Activated CD4-positive, alpha-beta T cell treated with anti-CD3 and anti-CD28 coated beads for 24 hours (primary cell): ENCODE results near the gene TSKS.

Experiments
- DNase-seq, 2 donors: peaks; one replicate each; pipeline ENCODE4 v3.0.0-alpha.2; 2020; ENCODE audit warnings: low read depth in 2 of 2

Gene TSKS, protein sequence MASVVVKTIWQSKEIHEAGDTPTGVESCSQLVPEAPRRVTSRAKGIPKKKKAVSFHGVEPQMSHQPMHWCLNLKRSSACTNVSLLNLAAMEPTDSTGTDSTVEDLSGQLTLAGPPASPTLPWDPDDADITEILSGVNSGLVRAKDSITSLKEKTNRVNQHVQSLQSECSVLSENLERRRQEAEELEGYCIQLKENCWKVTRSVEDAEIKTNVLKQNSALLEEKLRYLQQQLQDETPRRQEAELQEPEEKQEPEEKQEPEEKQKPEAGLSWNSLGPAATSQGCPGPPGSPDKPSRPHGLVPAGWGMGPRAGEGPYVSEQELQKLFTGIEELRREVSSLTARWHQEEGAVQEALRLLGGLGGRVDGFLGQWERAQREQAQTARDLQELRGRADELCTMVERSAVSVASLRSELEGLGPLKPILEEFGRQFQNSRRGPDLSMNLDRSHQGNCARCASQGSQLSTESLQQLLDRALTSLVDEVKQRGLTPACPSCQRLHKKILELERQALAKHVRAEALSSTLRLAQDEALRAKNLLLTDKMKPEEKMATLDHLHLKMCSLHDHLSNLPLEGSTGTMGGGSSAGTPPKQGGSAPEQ

DNA sequence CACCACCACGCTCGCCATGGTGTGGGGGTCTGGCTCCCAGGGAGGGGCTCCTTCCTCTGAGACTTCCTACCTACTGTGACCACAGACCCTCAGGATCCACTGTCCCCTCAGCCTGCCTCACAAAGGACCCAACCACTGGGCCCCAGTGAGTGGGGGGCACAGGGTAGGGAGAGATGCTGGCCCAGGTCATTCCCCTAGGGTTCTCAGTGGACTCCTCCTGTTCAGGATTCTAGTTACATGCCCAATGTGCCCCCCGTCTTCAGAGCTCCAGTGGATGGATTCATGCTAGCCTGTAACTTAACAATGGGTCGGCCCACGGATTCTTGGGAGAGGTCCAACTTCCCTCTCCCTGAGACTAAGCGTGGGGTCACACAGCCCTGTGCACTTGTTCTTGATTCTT lies at the start of gene TSKS:
Gene TSKS, minus strand, starts transcription at position 77 of the 400 bp plus-strand sequence. Its CDS starts 59 bp downstream, at position 18.
- DNase-seq: no peak

GRCh38 chr19:49812452-49812996 lies 49.4 kb upstream of the TSKS start:
- no peak for DNase-seq

GRCh38 chr19:49811328-49811727 lies 48.2 kb upstream of the TSKS start:
- no peak for DNase-seq

DNA sequence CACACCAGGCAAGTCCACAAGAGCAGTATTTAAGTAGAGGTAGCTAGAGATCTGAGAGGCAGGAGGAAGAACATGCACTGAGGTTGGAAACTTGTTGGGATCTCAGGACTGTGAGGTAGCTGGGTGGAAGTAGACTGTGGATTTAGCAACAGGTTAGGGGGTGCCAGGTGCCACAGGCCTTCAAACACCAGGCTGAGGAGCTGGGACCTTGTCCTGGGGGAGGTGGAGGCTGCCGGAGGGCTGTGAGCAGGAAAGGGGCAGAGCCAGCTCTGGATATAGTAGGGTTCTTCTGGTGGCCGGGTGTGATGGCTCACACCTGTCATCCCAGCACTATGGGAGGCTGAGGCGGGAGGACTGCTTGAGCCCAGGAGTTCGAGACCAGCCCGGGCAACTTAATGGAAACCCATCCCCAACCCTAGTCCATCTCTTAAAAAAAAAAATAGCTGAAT lies 46.9 kb upstream of the TSKS start:
- DNase-seq: no peak

GRCh38 chr19:49809160-49809940 lies 46.2 kb upstream of the TSKS start:
- peak; percentile 8 to 19 for DNase-seq

DNA sequence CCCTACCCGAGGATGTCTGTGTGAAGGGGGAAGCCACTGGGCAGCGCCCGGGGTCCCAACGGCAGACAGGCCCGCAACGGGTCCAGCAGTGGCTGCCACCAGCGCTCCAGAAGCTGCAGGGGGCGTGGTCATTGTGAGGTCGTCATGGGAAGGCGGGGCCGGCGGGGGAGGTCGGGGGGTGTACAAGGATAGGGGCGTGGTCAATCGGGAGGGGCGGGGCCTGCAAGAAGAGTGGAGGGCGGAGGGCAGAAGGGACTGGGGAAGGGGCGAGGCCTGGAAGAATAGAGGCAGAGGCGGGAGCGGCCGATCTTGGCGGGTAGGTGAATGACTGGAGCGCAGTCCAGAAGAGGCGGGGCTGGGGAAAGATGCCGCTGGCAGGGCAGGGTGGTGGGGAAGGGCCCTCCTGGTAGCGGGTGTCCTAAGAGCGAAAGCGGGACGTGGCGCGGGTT lies 45.6 kb upstream of the TSKS start:
- peak; percentile 81 to 86 for DNase-seq

- DNase-seq: no peak
Observed at GRCh38 chr19:49807904-49808675, 45.0 kb upstream of the TSKS start.

DNA sequence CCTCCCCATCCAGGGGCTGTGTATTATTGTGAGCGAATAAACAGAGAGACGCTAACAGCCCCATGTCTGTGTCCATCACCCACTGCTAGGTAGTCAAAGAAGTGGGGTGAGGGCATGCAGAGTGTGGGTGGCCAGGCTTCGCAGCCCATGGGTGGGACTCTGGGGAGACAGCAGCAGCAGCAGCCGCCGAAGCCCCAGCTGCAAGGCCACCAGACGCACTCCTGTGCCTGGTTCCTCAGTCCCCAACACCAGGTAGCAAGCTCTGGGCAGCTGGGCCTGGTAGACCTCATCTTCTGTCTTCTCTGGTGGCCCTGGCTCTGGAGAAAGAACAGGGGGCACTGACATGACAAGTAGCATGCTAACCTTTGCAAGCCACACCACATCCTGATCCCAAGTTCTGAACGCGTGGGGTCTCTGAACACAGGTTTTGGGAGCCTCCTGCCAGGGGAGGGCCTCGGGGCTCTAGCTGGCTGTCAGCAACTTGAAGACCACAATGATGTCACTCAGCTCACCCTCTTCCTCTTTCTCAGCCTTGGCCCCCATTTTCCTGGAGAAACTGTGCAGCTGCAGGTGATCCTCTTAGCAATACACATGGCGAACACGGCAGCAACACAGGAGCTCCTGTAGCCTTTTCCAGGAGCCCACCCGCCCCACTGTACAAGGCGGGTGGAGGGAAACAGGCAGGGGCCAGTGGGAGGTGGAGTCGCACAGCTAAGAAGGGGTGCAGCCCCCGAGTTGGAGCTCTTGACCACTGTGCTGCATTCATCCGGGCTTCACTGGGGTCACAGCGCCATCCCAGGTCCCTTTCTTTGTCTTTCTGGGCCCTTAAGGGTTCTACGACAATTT lies 44.2 kb upstream of the TSKS start:
- no peak for DNase-seq

DNA sequence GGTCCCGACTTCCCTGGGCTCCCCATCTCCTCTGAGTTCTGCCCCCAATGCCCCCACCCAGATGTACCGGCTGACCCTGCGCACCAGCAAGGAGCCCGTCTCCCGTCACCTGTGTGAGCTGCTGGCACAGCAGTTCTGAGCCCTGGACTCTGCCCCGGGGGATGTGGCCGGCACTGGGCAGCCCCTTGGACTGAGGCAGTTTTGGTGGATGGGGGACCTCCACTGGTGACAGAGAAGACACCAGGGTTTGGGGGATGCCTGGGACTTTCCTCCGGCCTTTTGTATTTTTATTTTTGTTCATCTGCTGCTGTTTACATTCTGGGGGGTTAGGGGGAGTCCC lies 43.5 kb upstream of the TSKS start:
- no peak for DNase-seq

DNA sequence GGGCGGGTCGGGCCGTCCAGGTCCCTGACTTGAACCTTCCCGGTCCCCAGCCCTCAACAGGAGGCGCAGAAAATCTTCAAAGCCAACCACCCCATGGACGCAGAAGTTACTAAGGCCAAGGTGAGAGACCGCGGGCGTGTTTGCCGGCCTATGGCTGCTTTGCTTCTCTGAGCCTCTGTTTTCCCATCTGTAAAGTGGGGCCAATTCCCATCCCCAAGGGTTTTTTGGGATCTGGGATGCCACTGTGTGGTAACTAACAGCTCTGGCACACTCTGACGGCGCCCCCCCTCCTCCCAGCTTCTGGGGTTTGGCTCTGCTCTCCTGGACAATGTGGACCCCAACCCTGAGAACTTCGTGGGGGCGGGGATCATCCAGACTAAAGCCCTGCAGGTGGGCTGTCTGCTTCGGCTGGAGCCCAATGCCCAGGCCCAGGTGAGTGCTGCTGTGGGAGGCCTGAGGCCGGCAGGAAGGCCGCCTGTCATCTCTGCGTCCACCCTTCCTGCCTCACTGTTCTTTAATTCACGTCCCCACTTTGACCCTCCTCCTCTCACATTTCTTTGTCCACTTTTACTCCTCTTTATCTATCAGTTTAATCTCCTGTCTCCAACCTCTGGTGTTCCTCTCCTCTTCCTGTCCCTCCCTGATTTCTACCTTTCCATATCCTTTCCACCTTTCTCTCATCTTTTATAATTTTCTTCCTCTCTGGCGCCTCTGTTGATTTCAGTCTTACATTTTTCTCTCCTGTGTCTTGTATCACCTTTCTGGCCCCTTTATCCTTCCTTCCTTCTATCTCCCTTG lies 42.9 kb upstream of the TSKS start:
- no peak for DNase-seq

DNA sequence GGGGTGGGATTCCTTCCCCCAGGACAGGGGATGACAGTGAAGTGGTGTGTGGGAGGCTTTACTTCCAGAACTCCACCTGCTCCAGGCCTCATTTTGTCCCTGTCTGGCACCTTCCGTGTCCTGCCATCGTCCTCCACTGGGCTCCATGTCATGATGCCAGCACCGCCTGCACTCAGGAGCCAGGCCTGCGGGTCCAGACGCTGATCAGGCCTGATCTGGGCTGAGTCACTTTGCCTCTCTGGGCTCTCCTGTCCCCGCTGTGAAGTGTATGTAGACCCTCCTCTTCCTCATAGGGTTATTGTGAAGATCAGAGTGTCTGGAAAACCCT lies 40.4 kb upstream of the TSKS start:
- DNase-seq: no peak

DNA sequence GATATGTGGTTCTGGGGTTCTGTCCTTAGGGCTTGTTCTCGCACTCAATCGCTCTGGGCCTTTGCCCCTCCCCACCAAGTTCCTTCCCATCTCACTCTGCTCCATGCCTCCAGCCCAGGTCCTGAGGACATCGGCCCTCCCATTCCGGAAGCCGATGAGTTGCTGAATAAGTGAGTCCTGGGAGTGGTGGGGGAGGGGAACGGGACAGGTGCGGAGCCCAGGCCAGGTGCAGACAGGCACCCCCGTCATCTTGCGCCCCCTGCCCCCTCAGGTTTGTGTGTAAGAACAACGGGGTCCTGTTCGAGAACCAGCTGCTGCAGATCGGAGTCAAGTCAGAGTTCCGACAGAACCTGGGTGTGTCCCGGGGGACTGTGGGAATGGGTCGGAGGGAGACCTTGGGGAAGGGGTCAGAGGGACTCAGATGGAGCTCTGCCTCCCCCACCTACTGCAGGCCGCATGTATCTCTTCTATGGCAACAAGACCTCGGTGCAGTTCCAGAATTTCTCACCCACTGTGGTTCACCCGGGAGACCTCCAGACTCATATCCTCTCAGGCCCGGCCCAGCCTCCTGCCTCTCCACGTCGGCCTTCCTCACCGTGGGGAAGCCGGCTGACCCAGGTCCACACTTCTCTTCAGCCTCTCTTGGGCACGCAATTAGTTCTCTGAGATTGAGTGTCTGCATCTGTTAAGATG lies 39.9 kb upstream of the TSKS start:
- no peak for DNase-seq

- DNase-seq: no peak
Observed at GRCh38 chr19:49801966-49802661, 39.0 kb upstream of the TSKS start.

GRCh38 chr19:49801401-49801888 lies 38.3 kb upstream of the TSKS start:
- DNase-seq: no peak

DNA sequence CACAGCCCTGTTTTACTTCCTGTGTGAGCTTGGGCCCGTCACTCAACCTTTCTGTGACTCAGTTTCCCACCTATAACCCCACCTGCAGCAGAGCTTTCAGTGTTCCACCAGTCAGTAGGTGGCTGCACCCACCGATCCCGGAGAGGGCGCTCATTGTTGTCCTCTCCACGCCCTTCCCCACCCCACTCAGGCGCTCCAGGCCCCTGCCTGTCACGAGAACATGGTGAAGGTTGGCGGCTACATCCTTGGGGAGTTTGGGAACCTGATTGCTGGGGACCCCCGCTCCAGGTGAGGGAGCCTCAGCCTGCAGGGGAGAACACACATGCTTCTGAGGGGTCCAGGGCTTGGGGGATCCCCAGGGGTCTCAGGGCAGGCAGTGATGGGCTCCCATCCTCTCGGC lies 37.7 kb upstream of the TSKS start:
- DNase-seq: no peak

DNA sequence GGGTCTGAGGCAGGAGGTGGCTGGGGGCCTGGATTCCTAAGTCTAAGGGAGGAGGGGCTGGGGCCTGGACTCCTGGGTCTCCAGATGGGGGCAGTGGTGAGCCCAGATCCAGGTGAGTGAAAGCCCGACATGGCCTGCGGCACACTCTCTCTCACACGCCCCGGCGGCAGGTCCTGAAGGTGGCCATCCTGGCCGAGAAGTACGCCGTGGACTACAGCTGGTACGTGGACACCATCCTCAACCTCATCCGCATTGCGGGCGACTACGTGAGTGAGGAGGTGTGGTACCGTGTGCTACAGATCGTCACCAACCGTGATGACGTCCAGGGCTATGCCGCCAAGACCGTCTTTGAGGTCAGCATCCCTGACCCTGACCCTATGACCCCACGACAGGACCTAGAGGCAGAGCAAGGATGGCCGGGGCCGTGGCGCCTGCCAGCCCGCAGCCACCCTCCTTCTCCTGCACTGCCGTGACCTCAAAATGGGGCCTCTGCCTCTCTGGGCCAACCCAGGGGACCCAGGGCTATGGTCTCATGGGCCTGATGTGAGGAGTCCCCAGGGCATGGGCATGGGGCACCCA lies 36.8 kb upstream of the TSKS start:
- DNase-seq: no peak

- no peak for DNase-seq
Observed at GRCh38 chr19:49799271-49799797, 36.2 kb upstream of the TSKS start.

GRCh38 chr19:49798574-49798973 lies 35.5 kb upstream of the TSKS start:
- DNase-seq: no peak
